Regular cardiac myocyte (primary cell): ENCODE measurements around the gene SERPINA4. TPM values are rescaled to one million over a fixed set of nuclear protein-coding genes. Genes with fewer than 3 reads are reported as not detected.

ENCODE experiments used
- total RNA-seq: library from RNA; depleted of rRNA; stranded (reverse); fragments of >200 nt; gene quantifications from 2 replicates; pipeline ENCODE4 v1.2.3, GENCODE V29; 2014

Gene SERPINA4
- not detected in 2 replicates for total RNA-seq

GRCh38 chr14:94560751-94561655, at the start of gene SERPINA4:
SERPINA4 (plus strand) TSS chr14:94561442; CDS start chr14:94563483, 2,041 bp downstream.

GRCh38 chr14:94581127-94581999, 20.1 kb downstream of the SERPINA4 start, which contains the start of gene SERPINA5:
SERPINA5 (plus strand) TSS chr14:94581426; CDS start chr14:94587363, 5,937 bp downstream.

GRCh38 chr14:94612174-94612573, 50.9 kb downstream of the SERPINA4 start, which contains the start of gene SERPINA3:
SERPINA3 (plus strand) TSS chr14:94612391; CDS start chr14:94614442, 2,051 bp downstream.

Other genes with a start within 250 kb of the SERPINA4 start
- not detected in 2 replicates for gene SERPINA6, start 238.1 kb upstream of the SERPINA4 start, total RNA-seq
- gene SERPINA2, start 194.7 kb upstream of the SERPINA4 start, total RNA-seq = not detected in 2 replicates
- under 0.01 and 0.19 TPM in 2 replicates for gene SERPINA1, start 172.8 kb upstream of the SERPINA4 start, total RNA-seq
- not detected in 2 replicates for gene SERPINA11, start 108.6 kb upstream of the SERPINA4 start, total RNA-seq
- 0.28 and 0.96 TPM in 2 replicates for gene SERPINA9, start 85.2 kb upstream of the SERPINA4 start, total RNA-seq
- not detected in 2 replicates for gene SERPINA12, start 52.0 kb upstream of the SERPINA4 start, total RNA-seq
- gene SERPINA5, start 20.0 kb downstream of the SERPINA4 start, total RNA-seq = under 0.01 and 0.28 TPM in 2 replicates
- gene SERPINA3, start 50.9 kb downstream of the SERPINA4 start, total RNA-seq = 1.3 and 9.9 TPM in 2 replicates
- gene GSC, start 208.7 kb downstream of the SERPINA4 start, total RNA-seq = 0.38 and 0.85 TPM in 2 replicates